Hepatocyte (in vitro differentiated cells): ENCODE data around the gene SMG9. TPM values are rescaled to one million over a fixed set of nuclear protein-coding genes. Genes with fewer than 3 reads are reported as not detected.

Source experiments
- DNase-seq: peaks from one replicate; pipeline ENCODE4 v3.0.0-alpha.2; 2016; ENCODE audit warnings: low spot score
- H2AFZ ChIP-seq: fragments of 200-600 bp; sonication (generic); 2 replicates; pipeline ENCODE4 v1.6.0; 2016; ENCODE audit warnings: antibody characterized with exemption, mild to moderate bottlenecking
- H3K27ac ChIP-seq: fragments of 200-600 bp; sonication (generic); 2 replicates; pipeline ENCODE4 v1.5.1; 2016; ENCODE audit warnings: mild to moderate bottlenecking
- H3K27me3 ChIP-seq: fragments of 200-600 bp; sonication (generic); 2 replicates; pipeline ENCODE4 v1.6.1; 2016
- H3K36me3 ChIP-seq: fragments of 200-600 bp; sonication (generic); replicated peaks from 2 replicates; pipeline ENCODE4 v1.5.1; 2016; ENCODE audit warnings: low read depth; ENCODE audit not compliant: insufficient read depth
- H3K4me1 ChIP-seq: fragments of 200-600 bp; sonication (generic); 2 replicates; pipeline ENCODE4 v1.5.1; 2016; ENCODE audit warnings: mild to moderate bottlenecking, moderate library complexity; ENCODE audit not compliant: insufficient read depth
- H3K4me2 ChIP-seq: fragments of 200-600 bp; sonication (generic); 2 replicates; pipeline ENCODE4 v1.6.0; 2016
- H3K4me3 ChIP-seq: fragments of 200-600 bp; sonication (generic); 2 replicates; pipeline ENCODE4 v1.5.1; 2016; ENCODE audit warnings: mild to moderate bottlenecking
- H3K79me2 ChIP-seq: fragments of 200-600 bp; sonication (generic); 2 replicates; pipeline ENCODE4 v1.6.0; 2017; ENCODE audit warnings: mild to moderate bottlenecking
- H3K9me2 ChIP-seq: fragments of 200-600 bp; sonication (generic); replicated peaks from 2 replicates; pipeline ENCODE4 v1.6.0; 2017; ENCODE audit warnings: mild to moderate bottlenecking; ENCODE audit not compliant: insufficient read depth
- H3K9me3 ChIP-seq: fragments of 200-600 bp; sonication (generic); 2 replicates; pipeline ENCODE4 v1.5.1; 2016; ENCODE audit warnings: low read depth, mild to moderate bottlenecking
- H4K20me1 ChIP-seq: fragments of 200-600 bp; sonication (generic); 2 replicates; pipeline ENCODE4 v1.6.0; 2016; ENCODE audit warnings: mild to moderate bottlenecking; ENCODE audit not compliant: insufficient read depth, poor library complexity, severe bottlenecking
- CTCF ChIP-seq: fragments of 200-600 bp; sonication (generic); IDR thresholded peaks from 2 replicates; pipeline ENCODE4 v1.5.1; 2016; ENCODE audit warnings: antibody characterized with exemption, mild to moderate bottlenecking; ENCODE audit not compliant: poor library complexity
- EZH2 ChIP-seq: fragments of 200-600 bp; sonication (generic); IDR thresholded peaks from 2 replicates; pipeline ENCODE4 v1.6.1; 2016; ENCODE audit warnings: antibody characterized with exemption, mild to moderate bottlenecking, borderline replicate concordance
- EZH2phosphoT487 ChIP-seq: fragments of 200-600 bp; sonication (generic); IDR thresholded peaks from one replicate; pipeline ENCODE4 v1.6.1; 2018; ENCODE audit warnings: antibody characterized with exemption, mild to moderate bottlenecking, low read depth, moderate library complexity; ENCODE audit not compliant: unreplicated experiment, severe bottlenecking
- WGBS: methylation state at CpG from one replicate; pipeline ENCODE4 v1.1.6; 2016; ENCODE audit warnings: low lambda C conversion rate; ENCODE audit errors: missing lambda C conversion rate; 5-methylcytosine and 5-hydroxymethylcytosine counted together
- polyA plus RNA-seq: library from polyadenylated mRNA; unstranded; fragments of >200 nt; fragmentation: Nextera tagmentation; extraction: Ambion mirVana; gene quantifications from 2 replicates; pipeline ENCODE4 v1.2.1, GENCODE V29; 2016
- total RNA-seq: library from RNA; depleted of rRNA; stranded (reverse); fragments of >200 nt; gene quantifications from 2 replicates; pipeline ENCODE4 v1.2.3, GENCODE V29; 2014

Gene SMG9
- total and polyA plus RNA-seq, 2 experiments from 2014 or later = 16.1 to 34.9 TPM

- H3K4me3 ChIP-seq = peak overlapping the region; percentile 26
- no peaks in the 10 kb centered on the region for H3K4me1 ChIP-seq
- WGBS = 34% methylated on average over 31 of the region's 46 CpGs
- peaks cover 9% of the 10 kb centered on the region for H3K27me3 ChIP-seq
- peak overlapping the region; percentile 37 for H2AFZ ChIP-seq
- H4K20me1 ChIP-seq = no peaks in the 10 kb centered on the region
- no peaks in the 10 kb centered on the region for H3K79me2 ChIP-seq
- peak overlapping the region; percentile 63 for H3K27ac ChIP-seq
- H3K36me3 ChIP-seq = no peaks in the 10 kb centered on the region
- no peaks in the 10 kb centered on the region for H3K9me3 ChIP-seq
- no peaks in the 10 kb centered on the region for H3K9me2 ChIP-seq
- peak; percentile 67 for DNase-seq
- TF ChIP-seq CTCF (peak; percentile 16), EZH2 (no peak)
- peak overlapping the region; percentile 75 for H3K4me2 ChIP-seq
These were observed 55.0 kb downstream of the SMG9 start for GRCh38 chr19:43699506-43700394.

GRCh38 chr19:43697295-43697694 lies 57.5 kb downstream of the SMG9 start:
- Histone ChIP-seq H3K9me2 (no peaks in the 10 kb centered on the region), H3K36me3 (no peaks in the 10 kb centered on the region), H3K9me3 (no peaks in the 10 kb centered on the region), H2AFZ (no peak overlapping the region), H3K27ac (no peak overlapping the region), H3K27me3 (peaks cover 9% of the 10 kb centered on the region), H3K4me1 (no peaks in the 10 kb centered on the region), H4K20me1 (no peaks in the 10 kb centered on the region), H3K79me2 (no peaks in the 10 kb centered on the region), H3K4me2 (no peak overlapping the region), H3K4me3 (no peak overlapping the region)
- no peak for DNase-seq
- WGBS = 93% methylated on average over 5 of the region's 5 CpGs
- TF ChIP-seq CTCF = no peak
- TF ChIP-seq EZH2phosphoT487 = no peak
- TF ChIP-seq EZH2 = no peak

- no peak overlapping the region for H2AFZ ChIP-seq
- H3K27me3 ChIP-seq = peaks cover 9% of the 10 kb centered on the region
- H3K9me2 ChIP-seq = no peaks in the 10 kb centered on the region
- no peak overlapping the region for H3K4me3 ChIP-seq
- no peak overlapping the region for H3K4me2 ChIP-seq
- H3K79me2 ChIP-seq = no peaks in the 10 kb centered on the region
- DNase-seq = no peak
- H3K9me3 ChIP-seq = no peaks in the 10 kb centered on the region
- H3K36me3 ChIP-seq = no peaks in the 10 kb centered on the region
- WGBS = 92% methylated on average over 6 of the region's 6 CpGs
- no peak for TF ChIP-seq EZH2
- no peak for TF ChIP-seq CTCF
- TF ChIP-seq EZH2phosphoT487 = no peak
- H4K20me1 ChIP-seq = no peaks in the 10 kb centered on the region
- no peaks in the 10 kb centered on the region for H3K4me1 ChIP-seq
- no peak overlapping the region for H3K27ac ChIP-seq
These were observed 58.6 kb downstream of the SMG9 start for GRCh38 chr19:43695985-43696704.
